Endometrial microvascular endothelial cells (primary cell): ENCODE data around the gene PBXIP1. TPM values are rescaled to one million over a fixed set of nuclear protein-coding genes. Genes with fewer than 3 reads are reported as not detected.

ENCODE experiments used
- in situ Hi-C: cut with HindIII; loops from 2 replicates; pipeline ENCODE4 v1.10.0; 2017; ENCODE audit warnings: low sequenced_read_pairs, low pct_unique_long_range_greater_than_20kb; ENCODE audit errors: inconsistent ontology term
- total RNA-seq: library from RNA; depleted of rRNA; stranded (reverse); fragments of >200 nt; gene quantifications from one replicate; pipeline ENCODE4 v1.2.3, GENCODE V29; 2015; ENCODE audit errors: inconsistent ontology term

Gene PBXIP1
- total RNA-seq, 1 donor from 2014 or later, result 34.9 TPM

- in situ Hi-C loops, result no loop called here
Measured at GRCh38 chr1:154943649-154944400, 12.1 kb downstream of the PBXIP1 start.

- in situ Hi-C loops, result no loop called here
Measured at GRCh38 chr1:154941333-154942013, 14.4 kb downstream of the PBXIP1 start.

GRCh38 chr1:154940651-154941194 lies 15.2 kb downstream of the PBXIP1 start:
- in situ Hi-C loops, result no loop called here

- in situ Hi-C loops, result no loop called here
Measured at GRCh38 chr1:154940213-154940560, 15.7 kb downstream of the PBXIP1 start.

GRCh38 chr1:154938604-154939399 lies 17.1 kb downstream of the PBXIP1 start:
- in situ Hi-C loops, result no loop called here

- in situ Hi-C loops, result no loop called here
Measured at GRCh38 chr1:154937988-154938386, 17.9 kb downstream of the PBXIP1 start.

GRCh38 chr1:154937085-154937987 lies 18.6 kb downstream of the PBXIP1 start:
- in situ Hi-C loops, result no loop called here

GRCh38 chr1:154936555-154937084 lies 19.3 kb downstream of the PBXIP1 start, which contains the start of gene PMVK:
Gene PMVK, minus strand, starts transcription at chr1:154936719. Its CDS starts 34 bp downstream, at chr1:154936685.
- in situ Hi-C loops, result no loop called here

GRCh38 chr1:154935749-154936554 lies 19.9 kb downstream of the PBXIP1 start:
- in situ Hi-C loops, result no loop called here

- in situ Hi-C loops, result no loop called here
Measured at GRCh38 chr1:154934358-154934948, 21.4 kb downstream of the PBXIP1 start.

- in situ Hi-C loops, result no loop called here
Measured at GRCh38 chr1:154931940-154932487, 23.9 kb downstream of the PBXIP1 start.

GRCh38 chr1:154926201-154926600 lies 29.7 kb downstream of the PBXIP1 start:
- in situ Hi-C loops, result no loop called here

GRCh38 chr1:154925335-154926170 lies 30.3 kb downstream of the PBXIP1 start:
- in situ Hi-C loops, result no loop called here

GRCh38 chr1:154923695-154924094 lies 32.2 kb downstream of the PBXIP1 start:
- in situ Hi-C loops, result no loop called here

- in situ Hi-C loops, result no loop called here
Measured at GRCh38 chr1:154913273-154913672, 42.6 kb downstream of the PBXIP1 start.

GRCh38 chr1:154912755-154913154 lies 43.1 kb downstream of the PBXIP1 start:
- in situ Hi-C loops, result no loop called here
